ENCODE measurements around the gene RIMBP2.

Gene RIMBP2

DNA sequence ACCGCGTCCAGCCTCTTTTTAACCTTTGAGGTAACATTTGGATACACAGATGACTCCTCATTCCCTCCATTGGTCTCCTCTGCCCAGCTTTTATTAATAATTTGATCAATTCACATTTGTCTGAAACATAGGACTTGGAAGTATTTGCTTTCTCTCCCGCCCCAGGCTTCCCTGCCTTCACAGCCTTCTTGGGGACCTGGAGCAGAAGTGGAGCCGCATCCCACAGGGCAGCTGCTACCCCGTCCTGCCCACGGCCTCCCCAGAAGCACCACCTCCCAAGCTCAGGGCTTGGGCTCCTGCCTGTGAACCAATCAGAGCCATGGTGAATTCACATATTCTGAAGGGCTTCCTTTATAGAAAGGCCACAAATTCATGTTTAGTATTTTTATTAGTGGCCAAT lies 280.8 kb downstream of the RIMBP2 start:
- DNase-seq (ENCODE audit: extremely low read depth, low read depth): no peak
- TF ChIP-seq, protein P1, sequence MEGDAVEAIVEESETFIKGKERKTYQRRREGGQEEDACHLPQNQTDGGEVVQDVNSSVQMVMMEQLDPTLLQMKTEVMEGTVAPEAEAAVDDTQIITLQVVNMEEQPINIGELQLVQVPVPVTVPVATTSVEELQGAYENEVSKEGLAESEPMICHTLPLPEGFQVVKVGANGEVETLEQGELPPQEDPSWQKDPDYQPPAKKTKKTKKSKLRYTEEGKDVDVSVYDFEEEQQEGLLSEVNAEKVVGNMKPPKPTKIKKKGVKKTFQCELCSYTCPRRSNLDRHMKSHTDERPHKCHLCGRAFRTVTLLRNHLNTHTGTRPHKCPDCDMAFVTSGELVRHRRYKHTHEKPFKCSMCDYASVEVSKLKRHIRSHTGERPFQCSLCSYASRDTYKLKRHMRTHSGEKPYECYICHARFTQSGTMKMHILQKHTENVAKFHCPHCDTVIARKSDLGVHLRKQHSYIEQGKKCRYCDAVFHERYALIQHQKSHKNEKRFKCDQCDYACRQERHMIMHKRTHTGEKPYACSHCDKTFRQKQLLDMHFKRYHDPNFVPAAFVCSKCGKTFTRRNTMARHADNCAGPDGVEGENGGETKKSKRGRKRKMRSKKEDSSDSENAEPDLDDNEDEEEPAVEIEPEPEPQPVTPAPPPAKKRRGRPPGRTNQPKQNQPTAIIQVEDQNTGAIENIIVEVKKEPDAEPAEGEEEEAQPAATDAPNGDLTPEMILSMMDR (IDR thresholded peaks at IDR 0.05; ENCODE audit: low read depth, low read length): no peak

DNA sequence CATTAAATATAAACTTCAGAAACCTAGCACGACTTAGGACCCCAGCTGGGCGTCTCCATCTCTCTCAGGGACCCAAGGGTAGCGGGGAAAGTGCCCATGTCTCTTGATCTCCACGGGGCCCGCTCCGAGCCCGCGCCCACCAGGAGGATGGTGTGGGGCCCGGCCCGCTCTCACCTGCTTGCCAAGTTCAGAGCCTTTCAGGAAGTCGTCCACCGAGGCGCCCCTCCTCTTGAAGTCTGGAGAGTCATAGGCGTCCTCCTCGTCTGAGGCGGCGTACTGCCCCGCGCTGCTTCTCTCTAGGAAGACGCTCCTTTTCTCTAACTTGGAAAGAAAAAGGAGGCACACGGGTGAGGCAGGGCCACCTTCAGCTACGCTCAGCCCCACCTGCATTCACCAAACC lies 281.5 kb downstream of the RIMBP2 start:
- TF ChIP-seq, protein P1 (IDR thresholded peaks at IDR 0.05; ENCODE audit: low read depth, low read length): no peak
- no peak for DNase-seq (ENCODE audit: extremely low read depth, low read depth)

DNA sequence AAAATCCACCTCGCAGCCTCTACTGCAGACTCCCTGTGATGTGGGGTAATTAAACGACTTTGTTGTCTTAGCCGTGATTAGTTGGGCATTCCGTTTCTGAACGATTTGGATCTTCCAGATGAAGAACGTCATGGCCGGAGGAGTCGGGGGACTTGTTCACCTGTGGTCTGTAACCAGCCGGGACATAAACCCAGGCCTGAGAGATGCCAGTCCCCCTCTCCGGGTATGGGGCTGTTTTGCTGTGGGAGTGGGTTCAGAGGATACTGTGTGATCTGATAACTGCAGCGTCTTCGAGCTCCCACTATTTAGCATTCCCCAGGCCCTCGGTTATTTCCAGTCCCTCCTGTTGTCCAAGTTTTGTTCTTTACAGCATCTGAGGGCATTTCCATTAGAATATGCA lies 282.3 kb downstream of the RIMBP2 start:
- TF ChIP-seq, protein P1 (IDR thresholded peaks at IDR 0.05; ENCODE audit: low read depth, low read length): no peak
- DNase-seq (ENCODE audit: extremely low read depth, low read depth): no peak

DNA sequence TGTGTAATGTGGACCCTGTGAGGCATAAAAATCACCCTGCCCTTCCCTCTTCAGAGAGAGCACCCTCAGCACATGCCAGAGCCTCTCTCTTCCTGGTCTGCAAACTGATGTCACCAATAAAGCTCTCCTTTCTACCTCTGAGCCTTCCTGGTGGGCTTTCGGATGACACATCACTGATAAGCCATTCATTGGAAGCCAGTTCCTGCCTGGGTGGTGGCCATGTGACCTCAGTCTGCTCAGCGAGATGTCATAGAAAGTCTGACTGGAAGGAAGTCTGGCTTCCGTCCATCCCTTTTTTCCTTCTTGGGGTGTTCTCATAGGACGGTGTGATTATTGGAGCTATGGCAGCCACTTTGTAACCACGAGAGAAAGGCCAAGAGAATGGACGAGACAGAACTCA lies 282.7 kb downstream of the RIMBP2 start:
- TF ChIP-seq, protein P1 (IDR thresholded peaks at IDR 0.05; ENCODE audit: low read depth, low read length): no peak
- DNase-seq (ENCODE audit: extremely low read depth, low read depth): no peak

DNA sequence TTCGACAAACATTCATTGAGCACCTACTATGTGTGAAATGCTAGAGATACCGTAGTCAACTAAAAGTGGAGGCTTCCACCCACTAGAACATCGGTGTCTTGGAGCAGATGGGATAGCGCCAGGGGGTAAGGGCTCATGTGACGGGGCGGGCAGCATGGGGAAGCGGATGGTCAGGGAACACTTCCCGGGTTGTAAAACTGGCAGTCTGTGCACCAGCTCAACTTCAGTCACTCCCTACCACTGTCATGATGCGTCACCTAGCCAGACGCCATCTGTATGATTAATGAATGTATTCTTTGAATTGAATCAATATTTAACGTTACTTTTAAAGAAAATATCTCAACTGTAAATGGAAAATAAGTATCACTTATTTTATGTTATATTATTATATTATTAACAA lies 284.9 kb downstream of the RIMBP2 start:
- DNase-seq (ENCODE audit: extremely low read depth, low read depth): no peak
- TF ChIP-seq, protein P1 (IDR thresholded peaks at IDR 0.05; ENCODE audit: low read depth, low read length): no peak

DNA sequence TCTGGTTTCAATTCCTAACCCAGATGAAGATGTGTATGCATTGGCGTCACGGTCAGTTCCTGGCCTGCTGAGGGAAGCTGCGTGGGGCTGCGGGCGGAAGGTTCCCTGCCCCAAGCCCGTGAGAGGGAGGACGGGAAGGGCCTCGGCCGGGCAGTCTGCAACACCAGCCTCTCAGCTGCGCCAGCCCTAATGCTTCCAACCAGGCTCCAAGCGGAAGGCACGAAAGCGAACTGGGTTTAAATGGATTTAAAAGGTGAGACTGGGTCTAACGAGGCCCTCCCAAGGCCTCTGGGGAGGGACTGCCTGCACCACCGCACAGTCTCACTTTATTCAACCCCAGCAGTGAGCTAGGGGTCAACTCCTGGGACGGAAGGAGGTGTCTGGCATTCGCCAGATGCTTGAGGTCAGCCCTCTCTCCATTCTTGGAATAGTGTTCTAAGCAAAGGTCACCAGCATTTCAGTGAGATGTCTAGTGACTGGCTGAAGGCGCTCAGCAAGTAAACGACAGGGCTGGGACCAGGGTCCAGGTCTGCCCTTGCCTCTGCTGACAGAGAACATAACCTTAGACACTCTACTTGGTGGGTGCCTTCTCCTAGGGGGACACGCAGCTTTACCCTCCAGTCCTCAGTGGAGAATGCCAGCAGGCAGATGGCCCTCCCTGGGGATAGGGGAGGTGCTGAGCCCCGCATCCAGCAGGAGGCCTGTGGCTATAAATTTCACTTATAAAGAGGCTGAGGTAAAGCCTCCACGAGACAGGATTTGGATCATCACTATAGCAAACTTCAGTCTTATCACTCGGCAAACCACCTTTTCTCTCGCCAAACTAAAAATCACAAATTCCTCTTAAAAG lies 286.2 kb downstream of the RIMBP2 start:
- TF ChIP-seq, protein P1 (IDR thresholded peaks at IDR 0.05; ENCODE audit: low read depth, low read length): no peak
- no peak for DNase-seq (ENCODE audit: extremely low read depth, low read depth)

DNA sequence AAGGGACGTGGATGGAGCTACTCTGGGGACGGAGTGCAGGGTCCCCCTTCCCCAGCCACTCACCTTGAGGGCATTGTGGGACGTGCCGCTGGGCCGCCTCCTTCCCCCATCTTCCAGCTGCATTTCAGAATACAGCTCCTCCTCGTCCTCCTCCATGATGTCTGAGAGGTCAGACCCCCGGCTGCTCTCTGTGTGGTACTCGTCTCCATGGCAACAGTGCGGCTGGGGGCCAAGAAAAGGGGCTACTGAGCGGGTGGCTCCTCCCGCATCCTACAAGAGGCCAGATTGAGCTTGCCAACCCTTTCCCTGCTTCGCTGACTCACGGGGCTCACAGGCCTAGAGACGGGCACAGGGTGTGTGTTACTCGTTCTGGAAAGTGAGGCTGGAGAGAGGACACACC lies 288.0 kb downstream of the RIMBP2 start:
- TF ChIP-seq, protein P1 (IDR thresholded peaks at IDR 0.05; ENCODE audit: low read depth, low read length): no peak
- no peak for DNase-seq (ENCODE audit: extremely low read depth, low read depth)
